Activated naive CD8-positive, alpha-beta T cell treated with anti-CD3 and anti-CD28 coated beads, Interleukin-2, amount 10 ng/mL, durations not matched to agents 7 days and 5 days (primary cell): ENCODE measurements around the gene STXBP4. TPM values are rescaled to one million over a fixed set of nuclear protein-coding genes. Genes with fewer than 3 reads are reported as not detected.

Experiments used
- ATAC-seq: fragments of 150-1000 bp; cut with Tn5 transposase; one replicate; pipeline ENCODE4 v1.10.0; 2021; ENCODE audit warnings: low read depth, moderate library complexity
- POLR2A ChIA-PET: fragments of 350-600 bp; sonication (Branson Sonifier 250); formaldehyde crosslinking; loops from one replicate; lab custom pipeline; 2021; ENCODE audit warnings: antibody characterized with exemption; lab: Charles Lee
- DNase-seq: peaks from one replicate; pipeline ENCODE4 v3.0.0; 2021
- H3K27ac Mint-ChIP-seq: one replicate; pipeline ENCODE4 v1.8.0; 2022; ENCODE audit warnings: mild to moderate bottlenecking, mixed read lengths
- H3K27me3 Mint-ChIP-seq: one replicate; pipeline ENCODE4 v1.8.0; 2022; ENCODE audit warnings: mild to moderate bottlenecking, moderate library complexity, mixed read lengths
- H3K36me3 Mint-ChIP-seq: one replicate; pipeline ENCODE4 v1.8.0; 2021; ENCODE audit warnings: mild to moderate bottlenecking, mixed read lengths
- H3K4me1 Mint-ChIP-seq: one replicate; pipeline ENCODE4 v1.8.0; 2021; ENCODE audit warnings: mixed read lengths
- H3K4me3 Mint-ChIP-seq: one replicate; pipeline ENCODE4 v1.8.0; 2022; ENCODE audit warnings: mild to moderate bottlenecking, moderate library complexity, mixed read lengths
- H3K9me3 Mint-ChIP-seq: one replicate; pipeline ENCODE4 v1.8.0; 2021; ENCODE audit warnings: mixed read lengths
- total RNA-seq, 2 experiments: library from RNA; stranded (reverse); gene quantifications; one replicate each; pipeline ENCODE4 v1.2.3, GENCODE V29; 2021

STXBP4 gene
- total RNA-seq, 2 experiments from 2014 or later, result 7.9 to 8.0 TPM

DNA sequence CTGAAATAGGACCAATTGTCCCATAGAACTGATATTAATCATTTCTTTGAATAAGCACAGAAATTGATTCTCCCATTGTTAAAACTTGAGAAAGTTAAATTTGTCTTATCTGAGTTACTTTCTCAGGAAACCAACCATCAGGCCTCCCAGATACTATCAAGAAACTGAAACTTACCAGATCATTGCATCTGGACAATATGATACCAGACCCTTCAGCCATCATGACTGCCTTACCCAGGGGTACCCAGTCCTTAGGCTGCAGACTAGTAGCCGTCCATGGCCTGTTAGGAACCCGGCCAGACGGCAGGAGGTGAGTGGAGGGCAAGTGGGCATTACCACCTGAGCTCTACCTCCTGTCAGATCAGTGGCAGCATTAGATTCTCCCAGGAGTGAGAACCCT lies 7.8 kb downstream of the STXBP4 start:
- DNase-seq (no peak), ATAC-seq (no peak)
- H3K36me3 Mint-ChIP-seq, result peaks cover 14% of the 10 kb centered on the region
- H3K27ac Mint-ChIP-seq, result no peak overlapping the region
- POLR2A ChIA-PET, result no interaction called here
- H3K27me3 Mint-ChIP-seq, result no peaks in the 10 kb centered on the region
- peaks cover 9% of the 10 kb centered on the region for H3K4me1 Mint-ChIP-seq
- no peak overlapping the region for H3K4me3 Mint-ChIP-seq
- peaks cover 8% of the 10 kb centered on the region for H3K9me3 Mint-ChIP-seq

DNA sequence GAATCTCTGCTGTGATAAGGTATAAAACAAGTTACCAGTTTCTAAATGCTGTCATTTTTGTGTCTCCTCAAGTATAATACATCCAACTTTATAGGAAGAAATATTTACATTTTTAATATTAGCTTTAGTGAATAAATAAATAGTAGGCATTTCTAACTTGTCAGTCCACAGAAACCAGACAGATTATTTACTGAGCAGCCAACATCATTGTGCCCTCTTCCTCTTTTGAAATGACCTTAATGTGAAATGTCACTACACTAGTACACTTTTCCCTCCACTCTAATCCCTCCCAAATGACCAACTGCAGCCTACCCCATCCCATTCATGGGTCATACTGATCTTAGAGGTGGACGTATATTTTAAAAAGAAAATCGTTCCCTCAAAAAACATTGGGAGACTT lies 9.2 kb downstream of the STXBP4 start:
- ATAC-seq (no peak), DNase-seq (no peak)
- peaks cover 11% of the 10 kb centered on the region for H3K9me3 Mint-ChIP-seq
- no peak overlapping the region for H3K4me3 Mint-ChIP-seq
- peaks cover 9% of the 10 kb centered on the region for H3K4me1 Mint-ChIP-seq
- H3K36me3 Mint-ChIP-seq, result peaks cover 15% of the 10 kb centered on the region
- H3K27me3 Mint-ChIP-seq, result no peaks in the 10 kb centered on the region
- H3K27ac Mint-ChIP-seq, result no peak overlapping the region
- POLR2A ChIA-PET, result no interaction called here

DNA sequence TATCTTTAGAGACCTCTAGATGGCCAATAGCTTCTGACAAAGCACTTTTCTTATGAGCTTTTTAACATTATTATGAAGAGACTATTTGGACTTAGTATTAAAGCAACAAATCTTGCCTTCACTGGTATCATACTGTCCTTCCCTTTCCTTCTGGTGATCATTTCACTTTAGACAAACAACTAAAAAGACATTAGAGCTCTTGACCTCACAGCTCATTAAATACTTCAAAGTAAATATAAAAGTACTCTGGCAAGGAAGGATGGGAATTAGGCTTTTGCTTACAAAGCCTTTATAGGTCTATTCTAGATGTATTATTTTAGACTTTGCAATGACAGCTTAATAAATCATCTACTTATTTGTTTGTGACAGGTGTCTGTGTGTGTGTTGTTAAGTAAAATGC lies 11.1 kb downstream of the STXBP4 start:
- Mint-ChIP-seq H3K36me3 (peaks cover 15% of the 10 kb centered on the region), H3K4me3 (no peak overlapping the region), H3K27me3 (no peaks in the 10 kb centered on the region), H3K27ac (no peak overlapping the region), H3K4me1 (peaks cover 9% of the 10 kb centered on the region), H3K9me3 (peaks cover 11% of the 10 kb centered on the region)
- DNase-seq, result no peak
- POLR2A ChIA-PET, result interaction anchor here (1.0 kb wide), 1 partner anchor 10 kb away, joined by 5 read pairs; the partner anchor contains the start of gene STXBP4
- ATAC-seq, result no peak

DNA sequence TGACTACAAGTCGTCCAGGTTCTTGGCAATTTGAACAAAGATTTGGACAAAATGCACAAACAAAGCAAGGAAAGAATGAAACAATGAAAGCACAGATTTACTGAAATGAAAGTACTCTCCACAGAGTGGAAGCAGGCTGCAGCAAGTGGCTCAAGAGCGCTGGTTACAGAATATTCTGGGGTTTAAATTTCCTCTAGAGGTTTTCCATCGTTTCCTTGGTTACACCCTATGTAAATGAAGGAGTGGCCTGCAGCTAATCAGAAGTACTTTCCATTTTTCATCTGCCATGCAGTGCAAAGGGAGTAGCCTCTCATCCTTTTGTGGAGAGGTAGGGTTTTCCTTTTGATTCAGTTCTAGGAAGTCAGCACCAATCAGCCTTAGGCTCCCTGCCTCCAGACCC lies 11.8 kb downstream of the STXBP4 start:
- Mint-ChIP-seq H3K4me1 (peaks cover 9% of the 10 kb centered on the region), H3K4me3 (no peak overlapping the region), H3K27ac (no peak overlapping the region), H3K36me3 (peaks cover 15% of the 10 kb centered on the region), H3K9me3 (peaks cover 11% of the 10 kb centered on the region), H3K27me3 (no peaks in the 10 kb centered on the region)
- POLR2A ChIA-PET, result no interaction called here
- DNase-seq (no peak), ATAC-seq (no peak)

DNA sequence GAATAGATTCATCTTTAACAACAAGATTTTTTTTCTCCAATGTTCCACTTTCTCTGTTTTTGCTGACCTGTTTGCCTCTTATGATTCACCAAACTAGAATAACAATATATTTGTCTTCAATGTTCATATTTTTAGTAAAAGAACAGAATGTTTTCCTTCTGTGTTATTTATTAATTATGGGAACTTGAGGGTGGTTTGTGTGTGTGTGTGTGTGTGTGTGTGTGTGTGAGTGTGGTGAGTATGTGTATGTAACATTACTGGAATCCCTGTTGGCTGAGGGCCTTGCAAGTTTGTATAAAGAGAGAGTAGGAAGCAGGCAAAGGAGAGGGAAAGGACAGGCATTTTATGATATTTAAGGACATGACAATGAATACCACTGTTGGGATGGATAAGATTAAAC lies 13.8 kb downstream of the STXBP4 start:
- Mint-ChIP-seq H3K4me3 (no peak overlapping the region), H3K9me3 (peaks cover 10% of the 10 kb centered on the region), H3K27ac (no peak overlapping the region), H3K4me1 (peaks cover 4% of the 10 kb centered on the region), H3K27me3 (no peaks in the 10 kb centered on the region), H3K36me3 (peaks cover 14% of the 10 kb centered on the region)
- ATAC-seq (no peak), DNase-seq (no peak)
- POLR2A ChIA-PET, result no interaction called here

DNA sequence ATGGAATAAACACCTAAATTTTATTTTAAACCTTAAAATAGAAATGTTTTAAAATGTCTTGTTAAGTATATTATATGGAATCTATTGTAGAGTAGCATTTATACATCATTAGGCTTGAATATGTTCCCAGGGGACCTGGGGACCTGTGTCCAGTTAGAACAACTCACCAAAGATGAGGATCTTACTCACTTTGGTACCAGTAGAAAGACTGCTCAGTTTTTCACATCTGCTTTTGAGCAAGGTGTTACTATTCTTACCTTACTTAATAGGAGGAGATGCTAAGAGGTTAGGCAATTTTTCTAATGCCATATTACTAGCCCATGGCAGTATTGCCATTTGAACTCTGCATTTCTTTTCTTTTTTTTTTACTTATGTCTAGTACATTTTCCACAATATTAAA lies 14.7 kb downstream of the STXBP4 start:
- DNase-seq (no peak), ATAC-seq (no peak)
- peaks cover 14% of the 10 kb centered on the region for H3K36me3 Mint-ChIP-seq
- no peak overlapping the region for H3K4me3 Mint-ChIP-seq
- peaks cover 9% of the 10 kb centered on the region for H3K9me3 Mint-ChIP-seq
- POLR2A ChIA-PET, result no interaction called here
- no peaks in the 10 kb centered on the region for H3K27me3 Mint-ChIP-seq
- no peak overlapping the region for H3K27ac Mint-ChIP-seq
- H3K4me1 Mint-ChIP-seq, result peaks cover 4% of the 10 kb centered on the region

DNA sequence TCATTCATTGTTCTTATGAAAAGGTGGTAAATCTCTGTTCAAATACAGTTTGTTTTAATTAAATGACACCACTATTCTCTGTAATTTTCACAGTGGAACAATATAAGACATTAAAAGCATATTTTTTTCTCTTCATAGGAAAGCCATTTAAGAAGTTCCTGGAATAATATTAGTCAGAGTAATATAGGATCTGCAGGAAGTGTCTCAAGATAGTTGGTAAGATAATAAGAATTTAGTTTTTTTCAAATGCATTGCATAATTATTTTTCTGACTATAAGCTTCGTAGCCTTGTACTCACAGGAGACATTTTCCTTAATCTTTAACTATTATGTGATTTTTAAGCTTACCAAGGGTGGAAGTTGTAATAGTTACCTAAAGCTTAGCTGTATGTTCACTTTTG lies 16.9 kb downstream of the STXBP4 start:
- Mint-ChIP-seq H3K27ac (no peak overlapping the region), H3K27me3 (no peaks in the 10 kb centered on the region), H3K9me3 (peaks cover 5% of the 10 kb centered on the region), H3K4me1 (peaks cover 2% of the 10 kb centered on the region), H3K4me3 (no peak overlapping the region), H3K36me3 (peaks cover 7% of the 10 kb centered on the region)
- ATAC-seq (no peak), DNase-seq (no peak)
- POLR2A ChIA-PET, result no interaction called here

DNA sequence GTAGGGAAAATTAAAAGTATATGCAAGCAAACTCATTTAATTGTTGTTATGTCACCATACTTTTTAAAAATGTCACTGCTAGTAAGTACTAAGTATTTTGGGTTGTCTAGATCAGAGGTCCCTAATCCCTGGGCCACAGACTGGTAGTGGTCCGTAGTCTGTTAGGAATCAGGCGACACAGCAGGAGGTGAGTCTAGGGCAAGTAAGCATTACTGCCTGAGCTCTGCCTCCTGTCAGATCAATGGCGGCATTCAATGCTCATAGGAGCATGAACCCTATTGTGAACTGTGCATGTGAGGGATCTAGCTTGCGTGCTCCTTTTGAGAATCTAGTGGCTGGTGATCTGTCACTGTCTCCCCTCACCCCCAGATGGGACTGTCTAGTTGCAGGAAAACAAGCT lies 21.6 kb downstream of the STXBP4 start:
- Mint-ChIP-seq H3K4me1 (no peaks in the 10 kb centered on the region), H3K9me3 (no peaks in the 10 kb centered on the region)
- POLR2A ChIA-PET, result no interaction called here

DNA sequence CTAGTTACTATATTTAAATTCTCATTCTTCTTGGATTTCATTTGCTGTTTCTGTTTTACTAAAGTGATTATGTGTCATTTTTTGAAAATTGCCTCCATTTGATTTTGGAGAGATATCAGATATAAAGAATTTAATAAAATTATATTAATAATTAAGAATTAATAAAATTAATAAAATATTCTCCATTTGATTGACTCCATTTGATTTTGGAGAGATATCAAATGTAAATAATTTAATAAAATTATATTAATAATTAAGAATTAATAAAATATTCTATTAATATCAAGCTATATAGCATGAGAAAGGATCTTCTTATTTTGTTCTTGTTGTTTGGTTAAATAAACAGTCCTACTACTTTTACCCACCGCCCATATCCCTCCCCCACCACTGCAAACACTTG lies 23.0 kb downstream of the STXBP4 start:
- no peaks in the 10 kb centered on the region for H3K9me3 Mint-ChIP-seq
- peaks cover 4% of the 10 kb centered on the region for H3K36me3 Mint-ChIP-seq
- ATAC-seq (no peak), DNase-seq (no peak)
- no peaks in the 10 kb centered on the region for H3K4me1 Mint-ChIP-seq
- POLR2A ChIA-PET, result no interaction called here
- no peak overlapping the region for H3K27ac Mint-ChIP-seq
- H3K27me3 Mint-ChIP-seq, result no peaks in the 10 kb centered on the region
- no peak overlapping the region for H3K4me3 Mint-ChIP-seq

More for the DNA sequence above, 21.6 kb downstream of the STXBP4 start:
- no peaks in the 10 kb centered on the region for H3K27me3 Mint-ChIP-seq
- H3K27ac Mint-ChIP-seq, result no peak overlapping the region
- ATAC-seq, result no peak
- H3K4me3 Mint-ChIP-seq, result no peak overlapping the region
- H3K36me3 Mint-ChIP-seq, result peaks cover 2% of the 10 kb centered on the region
- DNase-seq, result no peak

DNA sequence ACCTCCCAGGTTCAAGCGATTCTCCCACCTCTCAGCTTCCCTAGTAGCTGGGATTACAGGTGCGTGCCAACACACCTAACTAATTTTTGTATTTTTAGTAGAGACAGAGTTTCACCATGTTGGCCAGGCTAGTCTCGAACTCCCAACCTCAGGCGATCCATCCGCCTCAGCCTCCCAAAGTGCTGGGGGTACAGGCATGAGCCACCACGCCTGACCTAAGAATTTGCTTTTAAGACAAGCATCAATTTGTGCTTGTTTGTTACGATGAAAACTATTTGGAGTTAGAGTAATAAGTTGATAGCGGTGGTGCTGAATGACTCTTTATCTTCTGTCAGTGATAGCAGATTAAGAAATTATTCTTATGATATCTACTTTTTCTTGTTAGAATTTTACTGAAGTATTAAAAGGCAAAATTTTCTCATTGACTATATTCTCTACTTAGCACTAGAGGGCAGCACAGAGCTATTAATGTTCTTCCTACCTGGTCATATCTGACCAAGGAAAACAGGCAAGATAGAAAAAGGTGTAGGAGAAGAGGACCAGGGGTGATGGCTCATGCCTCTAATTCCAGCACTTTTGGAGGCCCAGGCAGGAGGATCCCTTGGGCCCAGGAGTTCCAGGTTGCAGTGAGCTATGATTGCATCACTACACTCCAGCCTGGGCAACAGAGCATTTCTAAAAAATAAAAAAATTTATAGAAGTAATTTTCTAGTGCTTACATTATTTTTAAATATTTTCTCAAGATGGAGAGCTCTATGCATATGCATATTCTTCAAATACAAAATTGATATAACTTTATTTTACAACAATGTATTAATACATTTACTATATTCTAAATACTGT lies 24.5 kb downstream of the STXBP4 start:
- no peak overlapping the region for H3K27ac Mint-ChIP-seq
- no peaks in the 10 kb centered on the region for H3K27me3 Mint-ChIP-seq
- no peaks in the 10 kb centered on the region for H3K4me1 Mint-ChIP-seq
- no peak overlapping the region for H3K4me3 Mint-ChIP-seq
- POLR2A ChIA-PET, result no interaction called here
- ATAC-seq (no peak), DNase-seq (no peak)
- no peaks in the 10 kb centered on the region for H3K9me3 Mint-ChIP-seq
- peaks cover 3% of the 10 kb centered on the region for H3K36me3 Mint-ChIP-seq

DNA sequence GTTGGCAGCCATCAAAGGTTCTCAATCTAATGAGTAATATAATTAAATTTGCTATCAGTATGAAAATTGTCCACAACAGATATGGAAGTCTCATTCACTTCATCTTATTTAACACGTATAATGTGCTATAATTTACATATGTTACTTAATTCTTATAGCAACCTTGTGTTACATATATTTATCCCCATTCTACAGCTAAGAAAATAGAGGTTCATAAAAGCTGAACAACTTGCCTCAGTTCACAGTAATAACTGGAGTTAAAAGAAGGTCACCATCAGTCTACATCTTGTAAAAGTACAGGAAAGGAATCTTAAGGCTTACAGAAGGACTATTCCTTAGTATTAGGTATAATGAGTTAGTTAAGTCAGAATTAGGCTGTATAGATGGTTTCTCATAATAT lies 27.9 kb downstream of the STXBP4 start:
- Mint-ChIP-seq H3K27ac (no peak overlapping the region), H3K27me3 (no peaks in the 10 kb centered on the region), H3K4me1 (no peaks in the 10 kb centered on the region), H3K4me3 (no peak overlapping the region), H3K36me3 (peaks cover 3% of the 10 kb centered on the region), H3K9me3 (no peaks in the 10 kb centered on the region)
- DNase-seq (no peak), ATAC-seq (no peak)
- POLR2A ChIA-PET, result no interaction called here

DNA sequence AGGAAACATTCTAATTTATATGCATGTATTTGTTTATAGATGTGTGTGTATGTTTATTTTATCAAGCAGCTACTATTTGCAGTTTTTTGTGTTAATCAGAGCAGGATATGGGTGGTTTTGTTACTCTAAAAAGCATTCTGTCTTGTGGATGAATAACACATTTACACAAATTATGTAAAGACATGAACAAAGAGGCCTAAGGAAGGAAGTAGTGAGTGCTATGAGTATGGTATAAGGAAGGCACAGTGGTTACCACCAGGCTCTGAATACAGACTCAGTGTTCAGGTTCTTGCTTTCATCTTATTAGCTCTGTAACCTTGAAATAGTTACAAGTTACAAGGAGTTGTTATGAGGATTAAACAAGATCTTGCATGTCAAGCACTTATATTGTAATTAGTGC lies 33.9 kb downstream of the STXBP4 start:
- POLR2A ChIA-PET, result no interaction called here
- Mint-ChIP-seq H3K4me1 (peaks cover 4% of the 10 kb centered on the region), H3K27ac (no peak overlapping the region), H3K4me3 (no peak overlapping the region), H3K36me3 (no peaks in the 10 kb centered on the region), H3K9me3 (no peaks in the 10 kb centered on the region), H3K27me3 (no peaks in the 10 kb centered on the region)
- no peak for DNase-seq
- peak; percentile 52 for ATAC-seq

DNA sequence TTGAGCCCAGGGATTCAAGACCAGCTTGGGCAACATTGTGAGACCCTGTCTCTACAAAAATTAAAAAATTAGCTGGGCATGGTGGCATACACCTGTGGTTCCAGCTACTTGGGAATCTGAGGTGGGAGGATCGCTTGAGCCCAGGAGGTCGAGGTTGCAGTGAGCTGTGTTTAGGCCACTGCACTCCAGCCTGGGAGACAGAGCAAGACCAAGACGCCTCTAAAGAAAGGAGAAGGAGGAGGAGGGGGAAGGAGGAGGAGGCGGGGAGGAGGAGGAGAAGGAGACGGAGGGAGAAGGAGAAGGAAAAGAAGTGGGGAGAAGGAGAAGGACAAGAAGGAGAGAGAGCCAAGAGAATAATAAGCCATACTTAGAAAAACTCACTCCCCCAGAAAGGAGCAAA lies 35.9 kb downstream of the STXBP4 start:
- ATAC-seq (no peak), DNase-seq (no peak)
- H3K36me3 Mint-ChIP-seq, result no peaks in the 10 kb centered on the region
- H3K9me3 Mint-ChIP-seq, result no peaks in the 10 kb centered on the region
- no peaks in the 10 kb centered on the region for H3K27me3 Mint-ChIP-seq
- H3K4me1 Mint-ChIP-seq, result peaks cover 4% of the 10 kb centered on the region
- no peak overlapping the region for H3K4me3 Mint-ChIP-seq
- no peak overlapping the region for H3K27ac Mint-ChIP-seq
- POLR2A ChIA-PET, result no interaction called here

DNA sequence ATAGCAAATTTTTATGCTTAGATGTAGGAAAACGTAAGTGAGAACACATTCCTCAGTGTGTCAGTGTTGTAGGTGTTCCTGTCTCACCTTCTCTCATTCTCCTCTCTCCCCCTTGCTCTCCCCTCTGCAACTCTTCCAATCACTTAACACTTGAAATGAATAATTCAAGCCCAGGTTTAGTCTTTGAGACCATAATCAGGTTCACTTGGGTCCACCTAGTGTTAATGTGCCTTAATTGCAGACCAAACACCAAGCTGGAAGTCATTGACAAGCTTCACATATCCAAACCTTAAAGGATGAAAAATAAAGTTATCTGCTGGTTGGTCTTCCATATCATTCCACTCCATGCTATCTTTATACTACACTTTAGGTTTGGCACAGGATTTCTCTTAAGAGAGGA lies 37.0 kb downstream of the STXBP4 start:
- ATAC-seq (no peak), DNase-seq (no peak)
- Mint-ChIP-seq H3K9me3 (no peaks in the 10 kb centered on the region), H3K4me1 (peaks cover 4% of the 10 kb centered on the region), H3K27ac (no peak overlapping the region), H3K27me3 (no peaks in the 10 kb centered on the region), H3K4me3 (no peak overlapping the region), H3K36me3 (no peaks in the 10 kb centered on the region)
- POLR2A ChIA-PET, result no interaction called here
